SKM-1 treated with dmso at 0.1 percent for 144 hours (cell line): ENCODE data around the gene NCAPH2.

ENCODE experiments used
- DNase-seq: peaks from one replicate; lab custom pipeline; 2025; ENCODE audit not compliant: unreplicated experiment; lab: John Stamatoyannopoulos, UW

NCAPH2 gene

DNA sequence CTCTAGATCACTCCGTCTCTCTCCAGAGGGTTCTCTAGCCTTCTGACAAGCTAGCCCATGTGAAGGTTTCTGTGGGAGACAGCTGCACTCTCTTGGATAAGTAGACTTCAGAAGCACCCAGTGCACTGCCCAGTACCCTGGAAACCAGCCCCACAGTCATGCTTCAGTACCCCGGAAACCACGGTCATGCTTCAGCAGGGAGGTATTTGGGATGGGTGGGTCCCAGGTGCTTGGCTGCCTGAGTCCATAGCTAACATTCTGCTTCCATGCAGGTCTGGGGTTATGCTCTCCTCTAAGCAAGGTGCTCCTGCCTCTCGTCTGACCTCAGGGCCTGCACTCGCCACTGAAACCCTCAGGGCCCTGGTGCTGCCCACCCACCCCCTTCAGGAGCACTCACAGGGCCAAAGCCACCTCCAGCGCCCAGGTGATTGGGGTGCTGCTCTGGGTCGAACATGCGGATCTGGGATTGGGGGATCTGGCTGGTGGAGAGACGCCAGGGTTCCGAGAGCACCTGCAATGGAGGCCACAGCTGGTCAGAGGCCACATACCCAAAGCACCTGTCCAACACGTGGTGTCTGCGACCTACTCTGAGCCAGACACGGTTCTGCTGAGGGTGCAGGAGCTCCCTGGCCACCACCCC is 62.0 kb downstream of the NCAPH2 start:
- DNase-seq: no peak

GRCh38 chr22:50570861-50571260 is 62.8 kb downstream of the NCAPH2 start:
- no peak for DNase-seq

GRCh38 chr22:50571264-50572175 is 63.5 kb downstream of the NCAPH2 start:
- no peak for DNase-seq

GRCh38 chr22:50572965-50573364 is 64.9 kb downstream of the NCAPH2 start:
- DNase-seq: no peak

GRCh38 chr22:50573491-50574382 is 65.7 kb downstream of the NCAPH2 start:
- no peak for DNase-seq

- DNase-seq: no peak
Observed at GRCh38 chr22:50574383-50574755, 66.3 kb downstream of the NCAPH2 start.
